Hair follicle dermal papilla cell (primary cell): ENCODE results near the gene TOMM7. TPM values are rescaled to one million over a fixed set of nuclear protein-coding genes. Genes with fewer than 3 reads are reported as not detected.

Source experiments
- small RNA-seq: library from RNA; depleted of rRNA; stranded (forward); fragments of <200 nt; gene quantifications from one replicate; pipeline ENCODE3, GENCODE V24; 2012
- total RNA-seq: library from RNA; depleted of rRNA; stranded (reverse); fragments of >200 nt; gene quantifications from 2 replicates; pipeline ENCODE4 v1.2.3, GENCODE V29; 2012

Gene TOMM7
- total RNA-seq: 51.6 and 52.6 TPM in 2 replicates

DNA sequence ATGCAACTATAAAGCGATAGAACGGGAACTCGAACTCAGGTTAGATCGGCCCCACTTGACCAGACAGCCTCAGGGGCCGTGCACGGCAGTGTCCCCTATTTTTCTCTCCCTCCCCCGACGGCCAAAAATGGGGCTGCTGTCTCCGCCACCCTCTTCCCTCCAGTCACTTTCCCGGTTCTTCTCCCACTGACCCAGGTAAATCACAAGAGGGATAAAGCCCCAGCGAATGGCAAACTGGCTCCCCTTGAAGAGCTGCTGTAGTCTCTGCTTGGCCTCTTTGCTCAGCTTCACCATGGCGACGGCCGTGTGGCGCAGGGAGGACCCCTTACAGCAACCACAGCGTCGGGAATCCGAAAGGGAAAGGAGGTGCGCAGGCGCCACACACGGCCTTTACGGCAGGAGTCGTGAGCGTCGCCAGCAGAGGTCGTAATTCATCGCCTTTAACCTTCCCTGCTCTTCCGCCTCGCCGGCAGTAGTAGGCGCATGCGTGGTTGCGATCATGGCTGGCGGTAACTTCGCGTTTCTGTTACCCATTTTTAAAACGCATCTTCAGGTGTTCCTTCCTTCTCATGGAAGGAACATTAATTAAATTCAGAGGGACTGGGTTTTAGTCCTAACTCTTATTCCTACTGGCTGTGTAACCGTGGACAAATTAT, at the start of gene TOMM7:
Gene TOMM7 (minus strand): TSS at position 364 of the 656 bp plus-strand sequence. CDS start 70 bp downstream, at position 294.

Small RNA genes lying within 50 kb of the gene (small RNA-seq; reads per million reads assigned to genes)
- gene SNORD93: 300 reads per million, percentile 99 among the genes with 10 or more reads in this experiment

Other genes starting within 250 kb of the TOMM7 start
- gene IL6, start 95.6 kb downstream of the TOMM7 start, total RNA-seq: 20.2 and 32.3 TPM in 2 replicates
- gene HYCC1, start 191.3 kb upstream of the TOMM7 start, total RNA-seq: 73.5 and 96.5 TPM in 2 replicates